Muscle layer of colon (tissue), 2 donors: ENCODE data around the gene BBOF1.
"Not testable (repeated sequence)": the region's sequence is repeated elsewhere in the genome, so short reads cannot be mapped to it uniquely, and the experiment has no call there.

Experiments used
- H3K27ac ChIP-seq: one replicate; pipeline ENCODE4 v1.7.0; 2013; ENCODE audit warnings: low read depth, mild to moderate bottlenecking, low read length, moderate library complexity
- H3K27me3 ChIP-seq, 2 donors: one replicate each; pipeline ENCODE4 v1.7.0; 2013; ENCODE audit warnings: low read length in 2 of 2, mild to moderate bottlenecking in 2 of 2; ENCODE audit not compliant: insufficient read depth in 2 of 2, control insufficient read depth in 1 of 2
- H3K36me3 ChIP-seq: one replicate; pipeline ENCODE4 v1.7.0; 2013; ENCODE audit warnings: mild to moderate bottlenecking, low read length; ENCODE audit not compliant: insufficient read depth
- H3K4me1 ChIP-seq: one replicate; pipeline ENCODE4 v1.7.0; 2013; ENCODE audit warnings: mild to moderate bottlenecking, low read length; ENCODE audit not compliant: insufficient read depth
- H3K4me3 ChIP-seq, 2 donors: one replicate each; pipeline ENCODE4 v1.7.0; 2013; ENCODE audit warnings: low read length in 2 of 2, low read depth in 1 of 2, mild to moderate bottlenecking in 1 of 2, moderate library complexity in 1 of 2
- H3K9ac ChIP-seq: one replicate; pipeline ENCODE4 v1.7.0; 2013; ENCODE audit warnings: low read length
- H3K9me3 ChIP-seq: one replicate; pipeline ENCODE4 v1.7.0; 2013; ENCODE audit warnings: mild to moderate bottlenecking, low read length
- donor health status: abdominal sarcoma.
- donor health status: Adenocarcinoma of cecum.

The BBOF1 gene

DNA sequence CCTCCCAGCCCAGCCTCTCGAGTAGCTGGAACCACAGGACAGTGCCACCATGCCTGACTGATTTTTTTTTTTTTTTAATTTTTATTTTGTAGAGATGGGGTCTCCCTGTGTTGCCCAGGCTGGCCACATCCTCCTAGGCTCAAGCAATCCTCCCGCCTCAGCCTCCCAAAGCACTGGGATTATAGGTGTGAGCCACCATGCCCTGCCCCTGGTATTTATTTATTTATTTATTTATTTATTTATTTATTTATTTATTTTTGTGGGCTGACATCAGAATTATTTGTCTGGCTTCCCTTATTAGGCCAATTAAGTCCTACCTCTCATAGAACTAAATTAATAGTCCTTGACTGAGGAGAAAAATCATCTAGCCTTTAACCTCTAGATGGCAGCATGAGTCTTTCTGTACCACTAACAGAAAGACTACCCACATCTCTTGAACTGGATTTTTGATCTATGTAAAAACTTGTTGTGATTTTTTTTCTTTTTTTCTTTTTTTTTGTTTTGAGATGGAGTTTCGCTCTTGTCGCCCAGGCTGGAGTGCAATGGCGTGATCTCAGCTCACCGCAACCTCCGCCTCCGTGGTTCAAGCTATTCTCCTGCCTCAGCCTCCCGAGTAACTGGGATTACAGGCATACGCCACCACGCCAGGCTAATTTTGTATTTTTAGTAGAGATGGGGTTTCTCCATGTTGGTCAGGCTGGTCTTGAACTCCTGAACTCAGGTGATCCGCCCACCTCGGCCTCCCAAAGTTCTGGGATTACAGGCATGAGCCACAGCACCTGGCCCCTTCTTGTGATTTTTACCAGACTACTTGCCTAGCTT, 92.5 kb downstream of the BBOF1 start:
- H3K36me3 ChIP-seq, H3K4me1 ChIP-seq: not testable (repeated sequence)

More for the DNA sequence above, 92.5 kb downstream of the BBOF1 start:
- not testable (repeated sequence) for H3K4me3 ChIP-seq, H3K9ac ChIP-seq, H3K9me3 ChIP-seq, H3K27me3 ChIP-seq, H3K27ac ChIP-seq
